ENCODE results near the gene FGF5. TPM values are rescaled to one million over a fixed set of nuclear protein-coding genes. Genes with fewer than 3 reads are reported as not detected.

FGF5 gene
- total and polyA plus RNA-seq, 10 of the 15 experiments (the other 5 are each of a cell fraction or from before 2014, with no cell fraction given), result 0.87 to 7.4 (median 1.6) TPM

- Histone ChIP-seq H2AFZ (ENCODE audit: control insufficient read depth, low read depth, low read length) (no peak overlapping the region), H3K36me3 (ENCODE audit: control insufficient read depth in 2 of 2, insufficient read depth in 2 of 2, low read length in 1 of 2) (no peaks in the 10 kb centered on the region), H3K4me3 (no peak overlapping the region), H3K79me2 (ENCODE audit: control insufficient read depth, insufficient read depth, low read length) (no peaks in the 10 kb centered on the region), H3K9ac (ENCODE audit: control insufficient read depth, insufficient read depth, low read length) (no peak overlapping the region), H4K20me1 (ENCODE audit: control insufficient read depth, insufficient read depth) (no peaks in the 10 kb centered on the region), H3K4me2 (ENCODE audit: control insufficient read depth, insufficient read depth) (no peak overlapping the region), H3K27me3 (replicated peaks in 1 of 2; ENCODE audit: control insufficient read depth in 2 of 2, insufficient read depth in 2 of 2, low read length in 1 of 2) (peaks cover 0 to 8% of the 10 kb centered on the region in 2 experiments; a peak in 3 of 4 replicates), H3K4me1 (ENCODE audit: control insufficient read depth, insufficient read depth, low read length) (no peaks in the 10 kb centered on the region; the same call in 1 of the 2 replicates), H3K9me3 (replicated peaks; ENCODE audit: control insufficient read depth, insufficient read depth, low read length) (no peaks in the 10 kb centered on the region), H3K27ac (ENCODE audit: control insufficient read depth, insufficient read depth) (no peak overlapping the region)
- ChIA-PET CTCF (interaction anchor here (0.9 to 3.6 kb wide), 8 partner anchors 9 to 1382 kb away, joined by 3 to 36 read pairs (median 3); no protein-coding TSS in a partner anchor), POLR2A (no interaction called here), SMC1A (ENCODE audit: uncharacterized antibody, unreplicated experiment) (interaction anchor here (1.0 to 1.6 kb wide), 4 partner anchors 21 to 1384 kb away, joined by 3 to 12 read pairs (median 4); no protein-coding TSS in a partner anchor), RAD21 (ENCODE audit: unreplicated experiment) (interaction anchor here (1.2 kb wide), 2 partner anchors 106 to 132 kb away, joined by 3 to 5 read pairs; no protein-coding TSS in a partner anchor)
- 50% methylated on average over 1 of the region's 1 CpG for WGBS (ENCODE audit: insufficient coverage, insufficient replicate concordance, low lambda C conversion rate, missing lambda C conversion rate)
- in situ Hi-C loops (cut with MboI) (no loop called here), intact Hi-C loops (cut with micrococcal nuclease; ENCODE audit: unreplicated experiment) (loop anchor here (2.0 to 10.0 kb wide), 2 partner anchors 116 to 410 kb away; no protein-coding TSS in a partner anchor)
- FAIRE-seq (no peak), ATAC-seq (no peak), DNase-seq (ENCODE audit: low read depth, low spot score) (no peak)
- TF ChIP-seq MEF2B (IDR thresholded peaks at IDR 0.05; ENCODE audit: partially characterized antibody, poor library complexity, severe bottlenecking) (no peak), E2F4 (IDR thresholded peaks at IDR 0.05; ENCODE audit: low read depth, low read length) (no peak), NFYB (IDR thresholded peaks at IDR 0.05; ENCODE audit: insufficient read depth, low read depth, low read length) (no peak)
- no TSS peak for BruUV-seq (replicated peaks)
Observed at GRCh38 chr4:80334568-80334967, 68.1 kb downstream of the FGF5 start.

- WGBS (ENCODE audit: insufficient coverage, insufficient replicate concordance, low lambda C conversion rate, missing lambda C conversion rate), result 2% methylated on average over 3 of the region's 3 CpGs
- ATAC-seq, result no peak
- peaks cover 0 to 8% of the 10 kb centered on the region in 2 experiments; a peak in 3 of 4 replicates for H3K27me3 ChIP-seq (replicated peaks in 1 of 2; ENCODE audit: control insufficient read depth in 2 of 2, insufficient read depth in 2 of 2, low read length in 1 of 2)
- no peaks in the 10 kb centered on the region for H3K79me2 ChIP-seq (ENCODE audit: control insufficient read depth, insufficient read depth, low read length)
- no TSS peak for BruUV-seq (replicated peaks)
- intact Hi-C loops (cut with micrococcal nuclease; ENCODE audit: unreplicated experiment) (loop anchor here (2.0 to 10.0 kb wide), 3 partner anchors 68 to 410 kb away; partner anchors contain the start of gene FGF5), in situ Hi-C loops (cut with MboI) (no loop called here)
- TF ChIP-seq PKNOX1 (IDR thresholded peaks at IDR 0.05) (no peak), HSF1 (IDR thresholded peaks at IDR 0.05; ENCODE audit: low read depth, low read length) (no peak), ETV6 (conservative IDR thresholded peaks at IDR 0.05 in 1 of 2, IDR thresholded peaks at IDR 0.05 in 1 of 2; ENCODE audit: borderline replicate concordance in 1 of 2, low read depth in 1 of 2) (no peak)
- ChIA-PET POLR2A (no interaction called here), SMC1A (ENCODE audit: uncharacterized antibody, unreplicated experiment) (interaction anchor here (1.0 to 1.6 kb wide), 3 partner anchors 115 to 1384 kb away, joined by 3 to 12 read pairs (median 4); no protein-coding TSS in a partner anchor), CTCF (interaction anchor here (0.7 to 3.6 kb wide), 12 partner anchors 8 to 1383 kb away, joined by 3 to 36 read pairs (median 3); no protein-coding TSS in a partner anchor), RAD21 (ENCODE audit: unreplicated experiment) (interaction anchor here (1.0 to 3.5 kb wide), 4 partner anchors 107 to 718 kb away, joined by 3 to 23 read pairs (median 4); no protein-coding TSS in a partner anchor)
- H3K4me3 ChIP-seq, result peak overlapping the region; percentile 61
- no peaks in the 10 kb centered on the region for H3K36me3 ChIP-seq (ENCODE audit: control insufficient read depth in 2 of 2, insufficient read depth in 2 of 2, low read length in 1 of 2)
- H3K9me3 ChIP-seq (replicated peaks; ENCODE audit: control insufficient read depth, insufficient read depth, low read length), result no peaks in the 10 kb centered on the region
- no peaks in the 10 kb centered on the region for H4K20me1 ChIP-seq (ENCODE audit: control insufficient read depth, insufficient read depth)
- no peak for FAIRE-seq
- no peak for DNase-seq (ENCODE audit: low read depth, low spot score)
- no peak overlapping the region for H3K27ac ChIP-seq (ENCODE audit: control insufficient read depth, insufficient read depth)
- H2AFZ ChIP-seq (ENCODE audit: control insufficient read depth, low read depth, low read length), result peak overlapping the region; percentile 64
- H3K9ac ChIP-seq (ENCODE audit: control insufficient read depth, insufficient read depth, low read length), result no peak overlapping the region
- H3K4me1 ChIP-seq (ENCODE audit: control insufficient read depth, insufficient read depth, low read length), result no peaks in the 10 kb centered on the region; the same call in 1 of the 2 replicates
- H3K4me2 ChIP-seq (ENCODE audit: control insufficient read depth, insufficient read depth), result peak overlapping the region; percentile 98
Observed at GRCh38 chr4:80335226-80335553, 68.7 kb downstream of the FGF5 start.
